Endothelial cell (in vitro differentiated cells): ENCODE results near the gene SPIN4. TPM values are rescaled to one million over a fixed set of nuclear protein-coding genes. Genes with fewer than 3 reads are reported as not detected.
"Not testable (repeated sequence)": the region's sequence is repeated elsewhere in the genome, so short reads cannot be mapped to it uniquely, and the experiment has no call there.

Experiments
- DNase-seq: peaks from one replicate; pipeline ENCODE4 v3.0.0; 2021; ENCODE audit warnings: low spot score
- H3K27ac Mint-ChIP-seq: one replicate; pipeline ENCODE4 v1.8.0; 2021; ENCODE audit warnings: mixed read lengths, inconsistent platforms; ENCODE audit not compliant: unreplicated experiment
- H3K27me3 Mint-ChIP-seq: one replicate; pipeline ENCODE4 v1.8.0; 2021; ENCODE audit warnings: mild to moderate bottlenecking, moderate library complexity, mixed read lengths, inconsistent platforms; ENCODE audit not compliant: unreplicated experiment
- H3K36me3 Mint-ChIP-seq: one replicate; pipeline ENCODE4 v1.8.0; 2021; ENCODE audit warnings: mild to moderate bottlenecking, low read depth, mixed read lengths, inconsistent platforms; ENCODE audit not compliant: unreplicated experiment
- H3K4me1 Mint-ChIP-seq: one replicate; pipeline ENCODE4 v1.8.0; 2021; ENCODE audit warnings: mild to moderate bottlenecking, mixed read lengths, inconsistent platforms; ENCODE audit not compliant: unreplicated experiment
- H3K4me3 Mint-ChIP-seq: one replicate; pipeline ENCODE4 v1.8.0; 2021; ENCODE audit warnings: mild to moderate bottlenecking, mixed read lengths, inconsistent platforms; ENCODE audit not compliant: unreplicated experiment
- H3K9me3 Mint-ChIP-seq: one replicate; pipeline ENCODE4 v1.8.0; 2021; ENCODE audit warnings: mixed read lengths, inconsistent platforms; ENCODE audit not compliant: unreplicated experiment
- CTCF ChIP-seq: fragments of 200-600 bp; sonication (generic); IDR thresholded peaks from one replicate; pipeline ENCODE4 v1.5.0; 2021; ENCODE audit warnings: antibody characterized with exemption; ENCODE audit not compliant: unreplicated experiment
- long read RNA-seq: library from polyadenylated mRNA; unstranded; transcript quantifications from one replicate; pipeline ENCODE4 v2.0.0, GENCODE V29; 2020; ENCODE audit not compliant: unreplicated experiment
- total RNA-seq: library from RNA; stranded (reverse); fragmentation: NEBNext Ultra II Directional; extraction: Animal tissue kit (Norgen Biotek cat#: 25700); gene quantifications from one replicate; pipeline ENCODE4 v1.2.1, GENCODE V29; 2021; ENCODE audit not compliant: unreplicated experiment

SPIN4 gene
- 135 TPM for total RNA-seq
- long read RNA-seq, full-length matches to known transcripts, result 6 of 6 reads
- long read RNA-seq, partial matches to known transcripts, result 0 of 6 reads
- long read RNA-seq, other reads (novel, unspliced or antisense), result 0 of 6 reads

GRCh38 chrX:63350941-63351616 is at the start of gene SPIN4:
Gene SPIN4 (minus strand): TSS chrX:63351332. CDS start chrX:63350819, 513 bp downstream.
- H3K36me3 Mint-ChIP-seq, result peaks cover 14% of the 10 kb centered on the region
- peak within 1 kb of the TSS; percentile 91 for H3K27ac Mint-ChIP-seq
- peaks cover 10% of the 10 kb centered on the region for H3K4me1 Mint-ChIP-seq
- no peaks in the 10 kb centered on the region for H3K9me3 Mint-ChIP-seq
- peak; percentile 86 for DNase-seq
- H3K4me3 Mint-ChIP-seq, result peak within 1 kb of the TSS; percentile 98
- TF ChIP-seq CTCF, result no peak
- H3K27me3 Mint-ChIP-seq, result peaks cover 2% of the 10 kb centered on the region

GRCh38 chrX:63400340-63400739 is 49.2 kb upstream of the SPIN4 start:
- TF ChIP-seq CTCF, result no peak
- Mint-ChIP-seq H3K4me3 (no peak overlapping the region), H3K36me3 (no peaks in the 10 kb centered on the region), H3K4me1 (peaks cover 15% of the 10 kb centered on the region), H3K27me3 (peaks cover 2% of the 10 kb centered on the region), H3K27ac (no peak overlapping the region), H3K9me3 (no peaks in the 10 kb centered on the region)
- DNase-seq, result no peak

GRCh38 chrX:63394872-63395271 is 43.7 kb upstream of the SPIN4 start:
- TF ChIP-seq CTCF, result no peak
- no peaks in the 10 kb centered on the region for H3K36me3 Mint-ChIP-seq
- H3K9me3 Mint-ChIP-seq, result no peaks in the 10 kb centered on the region
- DNase-seq, result no peak
- no peaks in the 10 kb centered on the region for H3K4me1 Mint-ChIP-seq
- H3K27me3 Mint-ChIP-seq, result no peaks in the 10 kb centered on the region
- H3K4me3 Mint-ChIP-seq, result no peak overlapping the region
- H3K27ac Mint-ChIP-seq, result no peak overlapping the region

GRCh38 chrX:63393094-63393493 is 42.0 kb upstream of the SPIN4 start:
- DNase-seq, H3K4me1 Mint-ChIP-seq, H3K9me3 Mint-ChIP-seq, H3K27ac Mint-ChIP-seq, H3K27me3 Mint-ChIP-seq, H3K36me3 Mint-ChIP-seq, H3K4me3 Mint-ChIP-seq: not testable (repeated sequence)

DNA sequence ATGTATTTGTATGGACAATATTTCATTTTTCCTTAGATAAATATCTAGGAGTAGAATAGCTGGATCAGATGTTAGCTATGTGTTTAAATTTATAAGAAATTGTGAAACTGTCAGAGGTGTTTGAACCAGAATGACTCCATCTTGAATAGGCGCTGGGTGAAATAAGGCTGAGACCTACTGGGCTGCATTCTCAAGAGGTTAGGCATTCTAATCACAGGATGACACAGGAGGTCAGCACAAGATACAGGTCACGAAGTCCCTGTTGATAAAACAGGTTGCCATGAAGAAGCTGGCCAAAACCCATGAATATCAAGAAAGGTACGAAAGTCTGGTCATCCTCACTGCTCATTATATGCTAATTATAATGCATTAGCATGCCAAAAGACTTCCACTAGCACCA is 36.3 kb upstream of the SPIN4 start:
- Mint-ChIP-seq H3K9me3 (no peaks in the 10 kb centered on the region), H3K4me1 (peaks cover 2% of the 10 kb centered on the region), H3K36me3 (no peaks in the 10 kb centered on the region), H3K27me3 (no peaks in the 10 kb centered on the region), H3K27ac (no peak overlapping the region), H3K4me3 (no peak overlapping the region)
- no peak for TF ChIP-seq CTCF
- DNase-seq, result no peak

GRCh38 chrX:63384263-63384662 is 33.1 kb upstream of the SPIN4 start:
- H3K36me3 Mint-ChIP-seq, H3K27ac Mint-ChIP-seq, H3K4me1 Mint-ChIP-seq, H3K9me3 Mint-ChIP-seq, H3K4me3 Mint-ChIP-seq, DNase-seq, H3K27me3 Mint-ChIP-seq: not testable (repeated sequence)

DNA sequence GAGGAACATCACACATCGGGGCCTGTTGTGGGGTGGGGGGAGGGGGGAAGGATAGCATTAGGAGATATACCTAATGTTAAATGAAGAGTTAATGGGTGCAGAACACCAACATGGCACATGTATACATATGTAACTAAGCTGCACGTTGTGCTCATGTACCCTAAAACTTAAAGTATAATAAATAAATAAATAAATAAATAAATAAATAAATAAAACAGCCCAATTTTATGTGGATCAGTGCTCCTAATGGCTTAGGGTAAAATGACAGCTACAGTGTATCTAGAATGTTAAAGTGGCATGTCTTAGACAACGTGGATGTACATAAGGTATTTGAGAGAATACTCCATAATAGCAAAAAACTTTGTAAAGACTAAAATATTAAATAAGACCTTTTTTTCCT is 21.9 kb upstream of the SPIN4 start:
- H3K4me1 Mint-ChIP-seq, DNase-seq, H3K36me3 Mint-ChIP-seq, H3K27ac Mint-ChIP-seq, H3K9me3 Mint-ChIP-seq, H3K4me3 Mint-ChIP-seq, H3K27me3 Mint-ChIP-seq: not testable (repeated sequence)

- H3K27ac Mint-ChIP-seq, H3K9me3 Mint-ChIP-seq: not testable (repeated sequence)
Observed at GRCh38 chrX:63367699-63368098, 16.6 kb upstream of the SPIN4 start.

More at GRCh38 chrX:63367699-63368098, 16.6 kb upstream of the SPIN4 start:
- not testable (repeated sequence) for H3K4me3 Mint-ChIP-seq, DNase-seq, H3K4me1 Mint-ChIP-seq, H3K36me3 Mint-ChIP-seq, H3K27me3 Mint-ChIP-seq
